Colonic mucosa (tissue), 4 donors: Measurements from ENCODE around the gene TMEM174. TPM values are rescaled to one million over a fixed set of nuclear protein-coding genes. Genes with fewer than 3 reads are reported as not detected.
A peak's percentile ranks its signal among the peaks of the same experiment; 100 is the strongest.

Source experiments
- DNase-seq: peaks from one replicate; pipeline ENCODE4 v3.0.0-alpha.2; 2020
- H3K27ac ChIP-seq: fragments of 200-600 bp; one replicate; pipeline ENCODE4 v1.8.0; 2021
- H3K27me3 ChIP-seq: fragments of 200-600 bp; one replicate; pipeline ENCODE4 v1.8.0; 2021
- H3K36me3 ChIP-seq: fragments of 200-600 bp; one replicate; pipeline ENCODE4 v1.8.0; 2021
- H3K4me1 ChIP-seq: fragments of 200-600 bp; one replicate; pipeline ENCODE4 v1.8.0; 2021; ENCODE audit warnings: mild to moderate bottlenecking
- H3K4me3 ChIP-seq: fragments of 200-600 bp; one replicate; pipeline ENCODE4 v1.8.0; 2021
- H3K9ac ChIP-seq, 2 donors: one replicate each; pipeline ENCODE4 v1.7.0; 2013; ENCODE audit warnings: control low read depth in 2 of 2, low read depth in 2 of 2, low read length in 2 of 2
- H3K9me3 ChIP-seq: fragments of 200-600 bp; one replicate; pipeline ENCODE4 v1.8.0; 2021
- CTCF ChIP-seq: fragments of 200-600 bp; IDR thresholded peaks from one replicate; pipeline ENCODE4 v1.8.0; 2022; ENCODE audit warnings: antibody characterized with exemption, mild to moderate bottlenecking
- intact Hi-C: fragments of 100-400 bp; cut with DNase I; formaldehyde crosslinking; loops from one replicate; pipeline ENCODE4 v1.14.1; 2022
- total RNA-seq, 2 donors: library from RNA; stranded (reverse); fragmentation: NEBNext Ultra II Directional in 1 of 2; extraction: Animal tissue kit (Norgen Biotek cat#: 25700) in 1 of 2; gene quantifications; one replicate each; pipeline ENCODE4 v1.2.1, GENCODE V29; 2021
- donor health status: healthy.
- donor health status: DM: no; HTN: no; CAD: no.
- donor health status: DM: no; HTN: no; CAD: no.

The TMEM174 gene
- total RNA-seq, 2 donors from 2014 or later, result not detected

GRCh38 chr5:73130811-73131210 lies 42.2 kb upstream of the TMEM174 start:
- Histone ChIP-seq H3K27me3 (no peaks in the 10 kb centered on the region), H3K9me3 (no peaks in the 10 kb centered on the region), H3K9ac (no peak overlapping the region), H3K4me3 (no peak overlapping the region), H3K27ac (no peak overlapping the region), H3K4me1 (peaks cover under 1% of the 10 kb centered on the region), H3K36me3 (no peaks in the 10 kb centered on the region)
- intact Hi-C loops, result no loop called here
- no peak for TF ChIP-seq CTCF
- peak; percentile 13 for DNase-seq

GRCh38 chr5:73131711-73132425 lies 41.1 kb upstream of the TMEM174 start:
- DNase-seq, result peak; percentile 23
- no peaks in the 10 kb centered on the region for H3K36me3 ChIP-seq
- H3K4me3 ChIP-seq, result no peak overlapping the region
- no peaks in the 10 kb centered on the region for H3K9me3 ChIP-seq
- intact Hi-C loops, result no loop called here
- H3K27me3 ChIP-seq, result no peaks in the 10 kb centered on the region
- H3K27ac ChIP-seq, result no peak overlapping the region
- no peak overlapping the region for H3K9ac ChIP-seq
- no peaks in the 10 kb centered on the region for H3K4me1 ChIP-seq
- no peak for TF ChIP-seq CTCF

GRCh38 chr5:73132759-73133158 lies 40.2 kb upstream of the TMEM174 start:
- DNase-seq, result peak; percentile 14
- H3K9me3 ChIP-seq, result no peaks in the 10 kb centered on the region
- intact Hi-C loops, result no loop called here
- no peaks in the 10 kb centered on the region for H3K4me1 ChIP-seq
- H3K4me3 ChIP-seq, result no peak overlapping the region
- H3K36me3 ChIP-seq, result no peaks in the 10 kb centered on the region
- no peaks in the 10 kb centered on the region for H3K27me3 ChIP-seq
- no peak for TF ChIP-seq CTCF
- H3K9ac ChIP-seq, result no peak overlapping the region
- H3K27ac ChIP-seq, result no peak overlapping the region

- intact Hi-C loops, result no loop called here
- H3K4me1 ChIP-seq, result no peaks in the 10 kb centered on the region
Observed at GRCh38 chr5:73135021-73135420, 38.0 kb upstream of the TMEM174 start.

GRCh38 chr5:73135429-73136054 lies 37.5 kb upstream of the TMEM174 start:
- peak; percentile 23 for TF ChIP-seq CTCF
- Histone ChIP-seq H3K9me3 (no peaks in the 10 kb centered on the region), H3K36me3 (no peaks in the 10 kb centered on the region), H3K9ac (no peak overlapping the region), H3K27me3 (no peaks in the 10 kb centered on the region), H3K27ac (no peak overlapping the region), H3K4me3 (no peak overlapping the region), H3K4me1 (no peaks in the 10 kb centered on the region)
- no peak for DNase-seq
- intact Hi-C loops, result no loop called here

More at GRCh38 chr5:73135021-73135420, 38.0 kb upstream of the TMEM174 start:
- H3K27me3 ChIP-seq, result no peaks in the 10 kb centered on the region
- H3K36me3 ChIP-seq, result no peaks in the 10 kb centered on the region
- H3K9me3 ChIP-seq, result no peaks in the 10 kb centered on the region
- H3K9ac ChIP-seq, result no peak overlapping the region
- no peak overlapping the region for H3K27ac ChIP-seq
- H3K4me3 ChIP-seq, result no peak overlapping the region
- DNase-seq, result no peak
- TF ChIP-seq CTCF, result no peak
